Skin of body (tissue), 2 donors: Measurements from ENCODE around the gene MVP. TPM values are rescaled to one million over a fixed set of nuclear protein-coding genes. Genes with fewer than 3 reads are reported as not detected.
"Not testable (repeated sequence)": the region's sequence is repeated elsewhere in the genome, so short reads cannot be mapped to it uniquely, and the experiment has no call there.

Experiments
- DNase-seq: peaks from one replicate; lab custom pipeline; 2025; lab: John Stamatoyannopoulos, UW
- total RNA-seq: library from RNA; depleted of rRNA; stranded (reverse); fragments of >200 nt; gene quantifications from one replicate; pipeline ENCODE4 v1.2.3, GENCODE V29; 2014

The MVP gene
- total RNA-seq, 1 donor from 2014 or later = 24.9 TPM

GRCh38 chr16:29842732-29843346 is 22.6 kb downstream of the MVP start:
- DNase-seq = no peak

GRCh38 chr16:29843931-29844330 is 23.7 kb downstream of the MVP start:
- no peak for DNase-seq

GRCh38 chr16:29844575-29845331 is 24.5 kb downstream of the MVP start:
- DNase-seq = no peak

- no peak for DNase-seq
Observed at GRCh38 chr16:29845656-29846055, 25.4 kb downstream of the MVP start.

- DNase-seq = no peak
Observed at GRCh38 chr16:29848420-29849297, 28.4 kb downstream of the MVP start.

GRCh38 chr16:29849505-29849904 is 29.2 kb downstream of the MVP start:
- no peak for DNase-seq

- DNase-seq = no peak
Observed at GRCh38 chr16:29850998-29851397, 30.7 kb downstream of the MVP start.

- peak; percentile 86 for DNase-seq
Observed at GRCh38 chr16:29852654-29853053, 32.4 kb downstream of the MVP start.

- no peak for DNase-seq
Observed at GRCh38 chr16:29854520-29855100, 34.3 kb downstream of the MVP start.

- DNase-seq = no peak
Observed at GRCh38 chr16:29857133-29857760, 37.0 kb downstream of the MVP start.

GRCh38 chr16:29858149-29858849 is 38.0 kb downstream of the MVP start:
- DNase-seq = no peak

GRCh38 chr16:29858974-29859373 is 38.7 kb downstream of the MVP start:
- DNase-seq = no peak

- no peak for DNase-seq
Observed at GRCh38 chr16:29860218-29860617, 40.0 kb downstream of the MVP start.

GRCh38 chr16:29862383-29862883 is 42.2 kb downstream of the MVP start:
- no peak for DNase-seq

- DNase-seq = peak; percentile 96
Observed at GRCh38 chr16:29862884-29863668, 42.8 kb downstream of the MVP start, which contains the start of gene CDIPT. TSS of gene CDIPT (minus strand) at chr16:29863226. CDS start at chr16:29862857, 369 bp downstream.

- no peak for DNase-seq
Observed at GRCh38 chr16:29863669-29863984, 43.4 kb downstream of the MVP start.

- no peak for DNase-seq
Observed at GRCh38 chr16:29864205-29864604, 43.9 kb downstream of the MVP start.

GRCh38 chr16:29868396-29869009 is 48.2 kb downstream of the MVP start:
- no peak for DNase-seq

- DNase-seq = not testable (repeated sequence)
Observed at GRCh38 chr16:29869067-29869466, 48.8 kb downstream of the MVP start.
